Stimulated activated effector memory CD8-positive, alpha-beta T cell treated with anti-CD3 and anti-CD28 coated beads, Interleukin-12 subunit alpha, Interleukin-12 subunit beta, amount 100 ng/mL, for 72 hours (primary cell): ENCODE data around the gene HOXB9.
A peak's percentile ranks its signal among the peaks of the same experiment; 100 is the strongest.

Source experiments
- ATAC-seq: fragments of 150-1000 bp; cut with Tn5 transposase; 2 replicates; pipeline ENCODE4 v1.10.0; 2021
- DNase-seq, 2 donors: peaks; one replicate each; pipeline ENCODE4 v3.0.0; 2021 to 2022; ENCODE audit warnings: low spot score in 2 of 2
- H3K27ac Mint-ChIP-seq: one replicate; pipeline ENCODE4 v1.8.0; 2022; ENCODE audit warnings: mild to moderate bottlenecking, mixed read lengths
- H3K36me3 Mint-ChIP-seq: one replicate; pipeline ENCODE4 v1.8.0; 2022; ENCODE audit warnings: mild to moderate bottlenecking, mixed read lengths
- H3K4me1 Mint-ChIP-seq: one replicate; pipeline ENCODE4 v1.8.0; 2022; ENCODE audit warnings: mixed read lengths
- H3K4me3 Mint-ChIP-seq: one replicate; pipeline ENCODE4 v1.8.0; 2022; ENCODE audit warnings: mild to moderate bottlenecking, mixed read lengths
- H3K9me3 Mint-ChIP-seq: one replicate; pipeline ENCODE4 v1.8.0; 2022; ENCODE audit warnings: mixed read lengths

The HOXB9 gene

GRCh38 chr17:48592057-48592514 is 34.1 kb downstream of the HOXB9 start:
- peak overlapping the region; percentile 82 for H3K4me3 Mint-ChIP-seq
- ATAC-seq (no peak), DNase-seq (no peak)
- H3K9me3 Mint-ChIP-seq = no peaks in the 10 kb centered on the region
- H3K36me3 Mint-ChIP-seq = no peaks in the 10 kb centered on the region
- peaks cover 45% of the 10 kb centered on the region for H3K4me1 Mint-ChIP-seq
- no peak overlapping the region for H3K27ac Mint-ChIP-seq

GRCh38 chr17:48591255-48592056 is 34.7 kb downstream of the HOXB9 start:
- Mint-ChIP-seq H3K4me3 (no peak overlapping the region), H3K4me1 (peaks cover 45% of the 10 kb centered on the region), H3K27ac (peak overlapping the region; percentile 27), H3K9me3 (no peaks in the 10 kb centered on the region), H3K36me3 (no peaks in the 10 kb centered on the region)
- ATAC-seq (no peak), DNase-seq (no peak)

GRCh38 chr17:48590607-48591161 is 35.5 kb downstream of the HOXB9 start:
- no peak for ATAC-seq
- peaks cover 48% of the 10 kb centered on the region for H3K4me1 Mint-ChIP-seq

GRCh38 chr17:48589831-48590606 is 36.1 kb downstream of the HOXB9 start, which contains the start of gene HOXB3:
TSS of gene HOXB3 (minus strand) at chr17:48590241. CDS start at chr17:48552474, 37,767 bp downstream.
- DNase-seq = no peak
- no peaks in the 10 kb centered on the region for H3K36me3 Mint-ChIP-seq
- H3K9me3 Mint-ChIP-seq = no peaks in the 10 kb centered on the region
- H3K27ac Mint-ChIP-seq = peak within 1 kb of the TSS; percentile 27
- H3K4me3 Mint-ChIP-seq = no peak within 1 kb of the TSS
- ATAC-seq = no peak
- H3K4me1 Mint-ChIP-seq = peaks cover 50% of the 10 kb centered on the region

More at GRCh38 chr17:48590607-48591161, 35.5 kb downstream of the HOXB9 start:
- H3K27ac Mint-ChIP-seq = peak overlapping the region; percentile 27
- no peaks in the 10 kb centered on the region for H3K9me3 Mint-ChIP-seq
- H3K36me3 Mint-ChIP-seq = no peaks in the 10 kb centered on the region
- DNase-seq = no peak
- no peak overlapping the region for H3K4me3 Mint-ChIP-seq

GRCh38 chr17:48589060-48589830 is 36.9 kb downstream of the HOXB9 start:
- DNase-seq (no peak), ATAC-seq (no peak)
- Mint-ChIP-seq H3K9me3 (no peaks in the 10 kb centered on the region), H3K4me3 (no peak overlapping the region), H3K36me3 (no peaks in the 10 kb centered on the region), H3K4me1 (peaks cover 56% of the 10 kb centered on the region), H3K27ac (no peak overlapping the region)

GRCh38 chr17:48588528-48588927 is 37.6 kb downstream of the HOXB9 start:
- no peaks in the 10 kb centered on the region for H3K36me3 Mint-ChIP-seq
- H3K27ac Mint-ChIP-seq = no peak overlapping the region
- H3K4me3 Mint-ChIP-seq = no peak overlapping the region
- H3K4me1 Mint-ChIP-seq = peaks cover 50% of the 10 kb centered on the region
- ATAC-seq (no peak), DNase-seq (no peak)
- H3K9me3 Mint-ChIP-seq = no peaks in the 10 kb centered on the region

GRCh38 chr17:48588074-48588415 is 38.1 kb downstream of the HOXB9 start:
- H3K27ac Mint-ChIP-seq = no peak overlapping the region
- ATAC-seq (no peak), DNase-seq (no peak)
- H3K36me3 Mint-ChIP-seq = no peaks in the 10 kb centered on the region
- no peak overlapping the region for H3K4me3 Mint-ChIP-seq
- H3K9me3 Mint-ChIP-seq = no peaks in the 10 kb centered on the region
- peaks cover 46% of the 10 kb centered on the region for H3K4me1 Mint-ChIP-seq

- DNase-seq = no peak
- no peaks in the 10 kb centered on the region for H3K36me3 Mint-ChIP-seq
- no peak overlapping the region for H3K27ac Mint-ChIP-seq
- H3K4me3 Mint-ChIP-seq = peak overlapping the region; percentile 91
- ATAC-seq = no peak
- peaks cover 40% of the 10 kb centered on the region for H3K4me1 Mint-ChIP-seq
- no peaks in the 10 kb centered on the region for H3K9me3 Mint-ChIP-seq
These were observed 38.7 kb downstream of the HOXB9 start for GRCh38 chr17:48587276-48588073.

- DNase-seq = no peak
- Mint-ChIP-seq H3K9me3 (no peaks in the 10 kb centered on the region), H3K4me3 (peak overlapping the region; percentile 91), H3K27ac (peak overlapping the region; percentile 77), H3K4me1 (peaks cover 37% of the 10 kb centered on the region), H3K36me3 (no peaks in the 10 kb centered on the region)
- peak; percentile 51 for ATAC-seq
These were observed 39.6 kb downstream of the HOXB9 start for GRCh38 chr17:48586355-48587258.

- peak overlapping the region; percentile 91 for H3K4me3 Mint-ChIP-seq
- no peak for DNase-seq
- ATAC-seq = no peak
- H3K4me1 Mint-ChIP-seq = peaks cover 37% of the 10 kb centered on the region
- no peak overlapping the region for H3K27ac Mint-ChIP-seq
- no peaks in the 10 kb centered on the region for H3K9me3 Mint-ChIP-seq
- H3K36me3 Mint-ChIP-seq = no peaks in the 10 kb centered on the region
These were observed 41.9 kb downstream of the HOXB9 start for GRCh38 chr17:48584223-48584741.

- H3K9me3 Mint-ChIP-seq = no peaks in the 10 kb centered on the region
- no peak overlapping the region for H3K27ac Mint-ChIP-seq
- ATAC-seq (no peak), DNase-seq (no peak)
- no peaks in the 10 kb centered on the region for H3K36me3 Mint-ChIP-seq
- peaks cover 42% of the 10 kb centered on the region for H3K4me1 Mint-ChIP-seq
- peak overlapping the region; percentile 91 for H3K4me3 Mint-ChIP-seq
These were observed 42.4 kb downstream of the HOXB9 start for GRCh38 chr17:48583708-48584222.

- no peak overlapping the region for H3K27ac Mint-ChIP-seq
- no peaks in the 10 kb centered on the region for H3K9me3 Mint-ChIP-seq
- ATAC-seq = no peak
- no peak for DNase-seq
- H3K4me3 Mint-ChIP-seq = peak overlapping the region; percentile 54
- no peaks in the 10 kb centered on the region for H3K36me3 Mint-ChIP-seq
- H3K4me1 Mint-ChIP-seq = peaks cover 43% of the 10 kb centered on the region
These were observed 43.4 kb downstream of the HOXB9 start for GRCh38 chr17:48582750-48583069.

- Mint-ChIP-seq H3K9me3 (no peaks in the 10 kb centered on the region), H3K4me1 (peaks cover 16% of the 10 kb centered on the region), H3K36me3 (no peaks in the 10 kb centered on the region), H3K4me3 (peak overlapping the region; percentile 86), H3K27ac (no peak overlapping the region)
- ATAC-seq (no peak), DNase-seq (no peak)
These were observed 46.2 kb downstream of the HOXB9 start for GRCh38 chr17:48579760-48580554.
